HepG2 (cell line): ENCODE data around the gene GAS5. TPM values are rescaled to one million over a fixed set of nuclear protein-coding genes. Genes with fewer than 3 reads are reported as not detected.

ENCODE experiments used
- ATF2 ChIP-seq: sonication (generic); formaldehyde crosslinking; IDR thresholded peaks from 2 replicates; pipeline ENCODE4 v1.4.0; 2020; ENCODE audit warnings: missing genetic modification reagents
- ATF4 ChIP-seq, 2 experiments: fragments of 450-650 bp in 1 of 2; sonication (generic) in 1 of 2; formaldehyde crosslinking; IDR thresholded peaks; 2 replicates each; pipeline versions ENCODE4 v1.5.0 to v1.8.0; 2020 to 2022; ENCODE audit warnings: mild to moderate bottlenecking in 1 of 2, missing genetic modification reagents in 1 of 2
- CAMTA2 ChIP-seq: sonication (generic); formaldehyde crosslinking; IDR thresholded peaks from 2 replicates; pipeline ENCODE4 v1.4.0; 2020; ENCODE audit warnings: mild to moderate bottlenecking, missing genetic modification reagents, borderline replicate concordance
- ERF ChIP-seq: IDR thresholded peaks from 2 replicates; pipeline ENCODE4 v1.6.1; 2018; ENCODE audit warnings: missing biosample characterization, missing genetic modification reagents
- HNRNPH1 ChIP-seq: fragments of 200-400 bp; formaldehyde crosslinking; optimal IDR thresholded peaks from 2 replicates; pipeline ENCODE3; 2017; ENCODE audit warnings: mild to moderate bottlenecking, low read depth, low read length
- IRF1 ChIP-seq: sonication (generic); formaldehyde crosslinking; IDR thresholded peaks from 2 replicates; pipeline ENCODE4 v1.4.0; 2020; ENCODE audit warnings: low read depth, mild to moderate bottlenecking, missing genetic modification reagents
- IRF2 ChIP-seq: IDR thresholded peaks from 2 replicates; pipeline ENCODE4 v1.6.1; 2018; ENCODE audit warnings: missing genetic modification reagents, missing compliant biosample characterization
- JUN ChIP-seq: sonication (generic); formaldehyde crosslinking; IDR thresholded peaks from 2 replicates; pipeline ENCODE4 v1.4.0; 2020; ENCODE audit warnings: mild to moderate bottlenecking, missing genetic modification reagents
- KDM2A ChIP-seq: sonication (generic); formaldehyde crosslinking; IDR thresholded peaks from 2 replicates; pipeline ENCODE4 v1.4.0; 2020; ENCODE audit warnings: low read depth, missing genetic modification reagents, borderline replicate concordance
- KDM5B ChIP-seq: sonication (generic); formaldehyde crosslinking; IDR thresholded peaks from 2 replicates; pipeline ENCODE4 v1.4.0; 2020; ENCODE audit warnings: missing genetic modification reagents, mild to moderate bottlenecking, borderline replicate concordance
- MAFK ChIP-seq, 2 experiments: IDR thresholded peaks in 1 of 2; conservative IDR thresholded peaks in 1 of 2; 2 replicates each; pipeline ENCODE4 v1.6.1; 2011; ENCODE audit warnings: improper control_type of control experiment in 2 of 2, low read length in 2 of 2
- MED1 ChIP-seq: sonication (generic); formaldehyde crosslinking; IDR thresholded peaks from 2 replicates; pipeline ENCODE4 v1.4.0; 2020; ENCODE audit warnings: missing genetic modification reagents
- MTERF4 ChIP-seq: sonication (generic); formaldehyde crosslinking; IDR thresholded peaks from 2 replicates; pipeline ENCODE4 v1.8.0; 2023; ENCODE audit warnings: mild to moderate bottlenecking, missing genetic modification reagents
- MYPOP ChIP-seq: sonication (generic); formaldehyde crosslinking; IDR thresholded peaks from 2 replicates; pipeline ENCODE4 v1.8.1; 2023; ENCODE audit warnings: mild to moderate bottlenecking, moderate library complexity, missing genetic modification reagents
- NFE2 ChIP-seq: sonication (generic); formaldehyde crosslinking; IDR thresholded peaks from 2 replicates; pipeline ENCODE4 v1.4.0; 2020; ENCODE audit warnings: missing genetic modification reagents
- NFKBIZ ChIP-seq: IDR thresholded peaks from 2 replicates; pipeline ENCODE4 v1.6.1; 2018; ENCODE audit warnings: missing genetic modification reagents, missing compliant biosample characterization
- NFYB ChIP-seq: sonication (generic); formaldehyde crosslinking; IDR thresholded peaks from 2 replicates; pipeline ENCODE4 v1.4.0; 2020; ENCODE audit warnings: missing genetic modification reagents
- RFX1 ChIP-seq: fragments of 450-650 bp; IDR thresholded peaks from 2 replicates; pipeline ENCODE4 v1.6.1; 2017
- SP1 ChIP-seq, 2 experiments: fragments of 450-650 bp in 1 of 2; sonication (generic) in 1 of 2; formaldehyde crosslinking in 1 of 2; IDR thresholded peaks; 2 replicates each; pipeline versions ENCODE4 v1.4.0 to v1.6.1; 2016 to 2020; ENCODE audit warnings: missing genetic modification reagents in 1 of 2
- TCF12 ChIP-seq, 2 experiments: fragments of 450-650 bp in 1 of 2; sonication (generic) in 1 of 2; formaldehyde crosslinking in 1 of 2; IDR thresholded peaks; 2 replicates each; pipeline versions ENCODE4 v1.6.1 to v1.8.0; 2017 to 2022; ENCODE audit warnings: antibody characterized with exemption in 1 of 2, mild to moderate bottlenecking in 1 of 2, missing genetic modification reagents in 1 of 2, moderate library complexity in 1 of 2
- WIZ ChIP-seq: sonication (generic); formaldehyde crosslinking; IDR thresholded peaks from 2 replicates; pipeline ENCODE4 v1.5.1; 2020; ENCODE audit warnings: mild to moderate bottlenecking, missing genetic modification reagents
- ZNF326 ChIP-seq: sonication (generic); formaldehyde crosslinking; IDR thresholded peaks from 2 replicates; pipeline ENCODE4 v1.4.0; 2020; ENCODE audit warnings: missing genetic modification reagents, borderline replicate concordance
- ZNF337 ChIP-seq: sonication (generic); formaldehyde crosslinking; IDR thresholded peaks from 2 replicates; pipeline ENCODE4 v1.5.1; 2020; ENCODE audit warnings: missing genetic modification reagents, low read depth, mild to moderate bottlenecking, borderline replicate concordance
- polyA plus RNA-seq, 8 experiments: library from polyadenylated mRNA; depleted of rRNA in 3 of 8; stranded (reverse) in 7 of 8; unstranded in 1 of 8; fragments of >200 nt; fragmentation: Illumina TruSeq in 4 of 8; extraction: Trizol in 4 of 8; gene quantifications; 2 replicates each; pipeline versions ENCODE4 v1.2.1 to v1.2.3, GENCODE V29; 2011 to 2016; ENCODE audit warnings: low read depth in 4 of 8, missing spikeins in 1 of 8, mixed read lengths in 1 of 8; ENCODE audit not compliant: insufficient read depth in 1 of 8
- total RNA-seq, 5 experiments: library from RNA; depleted of rRNA; stranded (reverse); fragments of >200 nt; fragmentation: Illumina TruSeq; extraction: Trizol; gene quantifications; 2 replicates each; pipeline ENCODE4 v1.2.3, GENCODE V29; 2016; ENCODE audit warnings: low read depth in 1 of 5

The GAS5 gene
- total and polyA plus RNA-seq, 2 of the 13 experiments (the other 11 are each of a cell fraction or from before 2014, with no cell fraction given), result 352 to 738 TPM

- TF ChIP-seq ZNF337 (CRISPR knock-in tag) (no peak), HNRNPH1 (no peak), CAMTA2 (CRISPR knock-in tag) (no peak), NFE2 (no peak; the same call in 1 of the 2 replicates), IRF2 (no peak), JUN (CRISPR knock-in tag) (0 out of 2 replicates have a peak, but pooled peaks have one; percentile 36), IRF1 (CRISPR knock-in tag) (0 out of 2 replicates have a peak, but pooled peaks have one; percentile 45), KDM2A (CRISPR knock-in tag) (no peak), TCF12 (IDR thresholded peaks at IDR 0.05) (no peak), TCF12 (CRISPR knock-in tag; IDR thresholded peaks at IDR 0.05) (no peak), MED1 (0 out of 2 replicates have a peak, but pooled peaks have one; percentile 13), WIZ (no peak), ATF4 (CRISPR knock-in tag; IDR thresholded peaks at IDR 0.05) (no peak), ATF2 (CRISPR knock-in tag) (peak; percentile 84), ERF (no peak; the same call in 1 of the 2 replicates), NFKBIZ (CRISPR knock-in tag) (peak; percentile 31; the same call in 1 of the 2 replicates), RFX1 (no peak), NFYB (CRISPR knock-in tag) (peak; percentile 57), MAFK (conservative IDR thresholded peaks at IDR 0.05 in 1 of 2, IDR thresholded peaks at IDR 0.05 in 1 of 2; ENCODE audit: low read length in 2 of 2) (no peak), ZNF326 (no peak), MTERF4 (CRISPR knock-in tag) (no peak), KDM5B (CRISPR knock-in tag) (peak; percentile 37; the same call in 1 of the 2 replicates), MYPOP (CRISPR knock-in tag) (no peak; the same call in 1 of the 2 replicates), SP1 (IDR thresholded peaks at IDR 0.05) (no peak), SP1 (CRISPR knock-in tag; IDR thresholded peaks at IDR 0.05) (peak; percentile 85)
Observed at GRCh38 chr1:173867753-173868265, at the start of gene GAS5 (continued).
